Hippocampal formation (tissue), 2 donors: ENCODE measurements around the gene DTNB.
A peak's percentile ranks its signal among the peaks of the same experiment; 100 is the strongest.
"Not testable (repeated sequence)": the region's sequence is repeated elsewhere in the genome, so short reads cannot be mapped to it uniquely, and the experiment has no call there.

Source experiments
- DNase-seq, 2 donors: peaks; one replicate each; lab custom pipeline; 2025; lab: John Stamatoyannopoulos, UW

The DTNB gene

GRCh38 chr2:25588576-25588975 lies 84.8 kb downstream of the DTNB start:
- DNase-seq = no peak

DNA sequence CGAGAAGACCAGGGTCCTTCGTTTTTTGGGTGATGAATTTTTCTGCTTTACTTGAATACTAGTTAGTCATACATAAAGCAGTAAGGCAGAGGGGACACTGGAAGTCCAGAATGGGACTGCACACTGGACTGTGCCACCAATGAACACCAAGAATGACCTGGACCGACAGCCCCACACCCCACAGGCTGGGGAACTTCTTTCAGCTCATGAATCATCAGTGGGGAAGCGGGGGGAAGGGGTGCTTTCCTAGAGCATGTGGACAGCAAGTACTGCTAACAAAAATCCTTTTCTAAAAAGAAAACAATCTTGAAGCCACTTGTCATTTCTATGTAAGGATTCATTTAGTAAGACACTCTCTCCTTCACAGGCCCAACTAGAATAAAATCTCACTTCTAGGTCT lies 86.0 kb downstream of the DTNB start:
- DNase-seq = peak in 1 of 2 donors; percentile 51

- DNase-seq = peak; percentile 28 to 65
Measured at GRCh38 chr2:25586726-25587144, 86.6 kb downstream of the DTNB start.

DNA sequence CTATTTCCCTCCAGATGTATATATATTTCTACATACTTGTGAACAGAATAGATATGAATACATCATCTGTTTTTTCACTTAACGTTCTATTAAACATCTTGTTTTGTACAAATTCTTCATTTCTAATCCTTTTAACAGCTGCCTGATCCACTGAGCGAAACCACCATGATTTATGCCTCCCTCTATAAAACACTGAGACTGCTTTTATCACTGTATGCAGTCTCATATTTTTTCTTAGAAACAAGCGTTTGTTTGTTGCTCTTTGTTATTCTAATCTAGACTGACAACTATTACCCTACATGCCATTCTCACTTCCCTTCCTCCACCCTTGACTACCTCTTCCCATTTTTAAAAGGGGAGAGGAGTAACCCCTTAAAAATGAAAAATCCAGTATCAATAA lies 88.2 kb downstream of the DTNB start:
- DNase-seq = no peak

DNA sequence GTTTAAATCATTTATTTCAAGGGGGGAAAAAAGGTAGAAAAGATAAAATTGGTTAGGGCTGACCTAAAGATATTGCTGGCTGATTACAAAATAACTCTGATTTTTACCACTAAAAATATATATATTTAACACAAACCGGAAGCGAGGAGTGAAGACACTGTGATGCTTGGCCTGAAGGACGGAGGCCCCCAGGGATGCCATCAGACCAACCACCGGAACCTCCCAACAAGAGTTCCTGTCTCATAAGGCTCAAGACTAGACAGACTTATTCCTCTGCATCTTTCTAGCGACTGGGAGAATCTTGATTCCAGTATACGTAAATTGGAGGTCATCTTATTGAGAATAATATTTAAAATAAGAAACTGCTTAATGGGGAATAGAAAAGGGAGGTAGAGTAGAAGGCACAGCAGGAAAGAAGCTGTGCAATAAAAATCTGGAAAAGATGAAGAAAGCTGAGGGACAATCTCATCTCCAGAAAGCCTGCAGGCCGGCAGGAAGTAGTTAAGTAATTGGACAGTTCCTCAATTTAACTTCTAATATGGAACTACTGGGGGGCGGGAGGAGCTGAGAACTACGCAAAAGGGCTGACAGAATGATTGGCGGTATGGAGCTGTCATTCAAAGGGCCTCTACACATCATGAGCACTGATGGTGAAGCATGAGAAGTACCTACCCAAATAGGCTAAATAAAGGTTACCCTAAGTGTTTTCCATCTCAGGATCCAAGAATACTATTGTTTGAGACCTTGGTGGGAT lies 91.1 kb downstream of the DTNB start:
- no peak for DNase-seq

GRCh38 chr2:25576596-25576995 lies 96.8 kb downstream of the DTNB start:
- DNase-seq = no peak

GRCh38 chr2:25572638-25573037 lies 100.7 kb downstream of the DTNB start:
- DNase-seq = no peak

DNA sequence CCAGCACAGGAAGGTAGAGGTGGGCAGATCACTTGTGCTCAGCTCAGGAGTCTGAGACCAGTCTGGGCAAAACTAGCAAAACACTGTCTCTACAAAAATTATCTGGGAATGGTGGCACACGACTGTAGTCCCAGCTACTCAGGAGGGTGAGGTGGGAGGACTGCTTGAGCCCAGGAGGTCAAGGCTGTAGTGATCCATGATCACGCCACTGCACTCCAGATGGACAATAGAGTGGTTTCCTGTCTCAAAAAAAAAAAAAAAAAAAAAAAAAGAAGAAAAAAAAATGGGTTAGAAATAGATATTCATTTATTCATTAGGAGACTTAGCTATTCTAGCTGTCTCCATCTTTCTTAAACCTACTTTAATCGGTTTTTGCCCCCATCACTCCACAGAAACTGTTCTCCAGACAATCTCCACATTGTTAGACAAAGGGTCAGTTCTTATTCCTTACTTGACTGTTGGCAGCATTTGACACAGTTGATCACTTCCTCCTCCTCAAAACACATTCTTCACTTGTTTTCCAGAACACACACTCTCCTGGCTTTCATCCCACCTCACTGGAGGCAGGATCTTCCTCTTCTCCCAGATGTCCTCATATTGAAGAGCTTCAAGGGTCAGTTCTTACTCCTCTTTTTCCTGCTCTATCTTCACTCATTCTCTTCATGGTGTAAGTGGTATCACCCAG lies 103.1 kb downstream of the DTNB start:
- DNase-seq = no peak

- DNase-seq = peak in 1 of 2 donors; percentile 47
Measured at GRCh38 chr2:25567406-25567805, 106.0 kb downstream of the DTNB start.

DNA sequence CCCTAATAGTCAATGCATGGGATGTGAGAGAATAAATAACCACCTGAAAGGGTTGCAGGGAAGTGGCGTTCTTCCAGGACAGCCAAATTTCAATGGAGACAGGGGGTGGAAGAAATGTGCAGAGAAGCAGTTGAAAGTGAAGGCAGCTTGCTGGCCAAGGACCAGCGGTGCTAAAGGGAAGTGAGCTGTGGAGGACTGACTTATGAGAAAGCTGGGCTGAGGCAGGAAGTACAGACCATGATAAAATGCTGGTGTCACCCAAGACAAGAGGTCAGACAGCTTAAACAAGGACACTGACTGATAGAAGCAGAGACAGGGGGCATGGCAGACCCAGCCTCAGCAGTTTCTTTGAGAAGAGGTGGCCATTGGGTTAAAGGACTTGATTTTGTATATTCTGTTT lies 106.7 kb downstream of the DTNB start:
- peak in 1 of 2 donors; percentile 10 for DNase-seq

- DNase-seq = no peak
Measured at GRCh38 chr2:25566094-25566493, 107.3 kb downstream of the DTNB start.

DNA sequence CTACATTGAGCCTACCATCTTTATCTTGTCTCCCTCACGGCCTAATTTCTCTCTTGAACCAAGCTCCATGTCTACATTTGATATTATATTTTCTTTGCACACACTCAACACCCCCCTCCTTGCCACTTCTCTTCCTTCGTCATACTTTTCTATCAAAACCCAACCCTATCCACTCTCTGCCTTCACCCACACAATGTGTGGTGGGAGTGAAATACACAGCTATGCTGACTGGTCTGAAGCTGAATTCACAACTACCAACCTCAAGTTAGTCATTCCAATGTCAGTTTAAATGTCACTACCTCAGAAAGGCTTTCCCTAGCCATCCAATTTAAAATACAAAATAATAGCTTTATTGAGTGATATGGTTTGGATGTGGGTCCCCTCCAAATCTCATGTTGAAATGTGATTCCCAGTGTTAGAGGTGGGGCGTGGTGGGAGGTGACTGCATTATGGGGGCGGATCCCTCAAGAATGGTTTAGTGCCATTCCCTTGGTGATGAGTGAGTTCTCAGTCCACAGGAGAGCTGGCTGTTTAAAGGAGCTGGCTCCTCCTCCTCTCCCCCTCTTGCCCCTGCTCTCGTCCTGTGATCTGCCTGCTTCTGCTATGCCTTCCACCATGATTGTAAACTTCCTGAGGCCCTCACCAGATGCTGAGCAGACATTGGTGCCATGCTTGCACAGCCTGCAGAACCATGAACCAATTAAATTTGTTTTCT lies 112.1 kb downstream of the DTNB start:
- DNase-seq = no peak

GRCh38 chr2:25559148-25559547 lies 114.2 kb downstream of the DTNB start:
- DNase-seq = no peak

GRCh38 chr2:25558262-25558661 lies 115.1 kb downstream of the DTNB start:
- DNase-seq = no peak

- no peak for DNase-seq
Measured at GRCh38 chr2:25557179-25558036, 116.0 kb downstream of the DTNB start.

DNA sequence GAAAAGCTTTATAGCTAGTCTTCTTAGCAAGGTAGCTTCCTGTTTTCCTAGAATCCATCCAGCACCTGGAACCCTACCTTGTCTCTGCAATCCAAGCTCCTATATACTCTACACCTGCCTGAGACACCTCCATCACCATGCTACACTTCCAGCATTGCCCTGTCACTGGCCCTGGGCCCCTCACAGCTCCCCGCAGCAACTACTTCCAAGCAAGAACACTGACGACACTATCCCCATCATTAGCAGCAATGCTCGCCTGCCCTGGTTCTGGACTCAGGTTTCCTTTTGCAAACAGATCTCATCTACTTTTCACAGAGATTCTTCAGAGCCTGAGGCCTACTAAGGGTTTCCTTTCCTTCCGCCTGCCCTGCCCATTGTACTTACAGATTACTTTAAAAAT lies 121.1 kb downstream of the DTNB start:
- no peak for DNase-seq

- DNase-seq = no peak
Measured at GRCh38 chr2:25551316-25551715, 122.1 kb downstream of the DTNB start.

- not testable (repeated sequence) for DNase-seq
Measured at GRCh38 chr2:25549571-25549970, 123.8 kb downstream of the DTNB start.

GRCh38 chr2:25548601-25549000 lies 124.8 kb downstream of the DTNB start:
- no peak for DNase-seq

- DNase-seq = no peak
Measured at GRCh38 chr2:25546852-25547251, 126.5 kb downstream of the DTNB start.

DNA sequence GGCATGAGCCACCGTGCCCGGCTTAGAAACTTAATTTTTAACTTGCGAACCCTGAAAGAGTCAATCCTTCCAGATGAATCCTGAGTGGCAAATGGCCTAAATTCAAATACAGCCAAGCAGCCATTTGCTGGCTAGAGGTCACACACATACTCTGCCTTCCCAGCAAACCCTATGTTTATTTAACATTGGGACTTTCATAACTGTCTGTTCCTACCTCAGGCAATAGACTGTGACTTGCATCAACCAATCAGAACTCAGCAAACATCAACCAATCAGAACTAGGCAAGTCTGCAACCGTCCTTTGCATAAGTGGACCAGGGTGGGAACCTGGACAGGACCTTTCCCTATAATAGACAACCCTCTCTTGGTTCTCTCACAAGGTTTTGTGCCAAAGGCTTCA lies 127.5 kb downstream of the DTNB start:
- no peak for DNase-seq

DNA sequence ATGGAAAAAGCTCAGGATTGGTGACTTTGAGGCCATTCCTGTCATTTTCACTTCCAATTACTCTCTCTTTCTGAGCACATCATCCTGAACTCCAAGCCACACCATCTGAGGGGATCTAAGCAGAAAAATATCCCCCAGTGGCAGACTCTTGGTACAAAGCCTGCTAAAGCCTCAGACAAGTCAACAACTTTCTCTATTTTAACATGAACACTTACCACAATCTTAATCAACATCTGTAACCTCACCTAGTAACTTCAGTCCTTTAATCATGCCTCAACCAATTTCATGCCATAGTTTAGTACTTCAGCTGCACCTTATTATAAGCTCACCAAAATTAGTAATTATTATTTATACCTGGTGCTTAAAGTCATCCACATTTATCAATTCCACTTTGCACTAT lies 128.9 kb downstream of the DTNB start:
- no peak for DNase-seq
